ENCODE data around the gene RGS9.
"Not testable (repeated sequence)": the region's sequence is repeated elsewhere in the genome, so short reads cannot be mapped to it uniquely, and the experiment has no call there.

Gene RGS9

GRCh38 chr17:65185062-65185461 is 47.9 kb downstream of the RGS9 start:
- DNase-seq = no peak

GRCh38 chr17:65185668-65186382 is 48.7 kb downstream of the RGS9 start:
- DNase-seq = no peak

- DNase-seq = no peak
Observed at GRCh38 chr17:65190467-65191097, 53.4 kb downstream of the RGS9 start.

GRCh38 chr17:65191811-65192740 is 54.9 kb downstream of the RGS9 start:
- DNase-seq = no peak

GRCh38 chr17:65193305-65193704 is 56.1 kb downstream of the RGS9 start:
- DNase-seq = no peak

- no peak for DNase-seq
Observed at GRCh38 chr17:65193716-65194293, 56.6 kb downstream of the RGS9 start.

GRCh38 chr17:65194670-65195334 is 57.6 kb downstream of the RGS9 start:
- DNase-seq = no peak

- no peak for DNase-seq
Observed at GRCh38 chr17:65195716-65196115, 58.5 kb downstream of the RGS9 start.

GRCh38 chr17:65196617-65197016 is 59.4 kb downstream of the RGS9 start:
- no peak for DNase-seq

GRCh38 chr17:65197201-65197600 is 60.0 kb downstream of the RGS9 start:
- DNase-seq = no peak

- no peak for DNase-seq
Observed at GRCh38 chr17:65198653-65199382, 61.6 kb downstream of the RGS9 start.

- DNase-seq = no peak
Observed at GRCh38 chr17:65201331-65201730, 64.2 kb downstream of the RGS9 start.

GRCh38 chr17:65202844-65203571 is 65.8 kb downstream of the RGS9 start:
- no peak for DNase-seq

- DNase-seq = no peak
Observed at GRCh38 chr17:65204001-65204400, 66.8 kb downstream of the RGS9 start.

- no peak for DNase-seq
Observed at GRCh38 chr17:65205655-65206054, 68.5 kb downstream of the RGS9 start.

- DNase-seq = not testable (repeated sequence)
Observed at GRCh38 chr17:65207448-65207847, 70.3 kb downstream of the RGS9 start.

GRCh38 chr17:65208717-65209116 is 71.5 kb downstream of the RGS9 start:
- DNase-seq = no peak

- no peak for DNase-seq
Observed at GRCh38 chr17:65218261-65218660, 81.1 kb downstream of the RGS9 start.

- DNase-seq = no peak
Observed at GRCh38 chr17:65219124-65219523, 82.0 kb downstream of the RGS9 start.

- no peak for DNase-seq
Observed at GRCh38 chr17:65219707-65220106, 82.5 kb downstream of the RGS9 start.

GRCh38 chr17:65220732-65221131 is 83.6 kb downstream of the RGS9 start:
- DNase-seq = no peak
